Ureter (tissue), 1 donor: ENCODE data around the gene CRBN. TPM values are rescaled to one million over a fixed set of nuclear protein-coding genes. Genes with fewer than 3 reads are reported as not detected.

Experiments used
- DNase-seq: peaks from one replicate; pipeline ENCODE4 v3.0.0-alpha.2; 2020; ENCODE audit warnings: low spot score
- total RNA-seq: library from RNA; stranded (reverse); gene quantifications from one replicate; pipeline ENCODE4 v1.2.4, GENCODE V29; 2023
- donor health status: DM: yes; HTN: yes; CAD: no.

The CRBN gene
- total RNA-seq, 1 donor from 2014 or later: 51.9 TPM

GRCh38 chr3:3172627-3173026, 6.9 kb downstream of the CRBN start:
- DNase-seq: no peak

GRCh38 chr3:3170998-3171397, 8.5 kb downstream of the CRBN start:
- no peak for DNase-seq

- no peak for DNase-seq
Measured at GRCh38 chr3:3165650-3166049, 13.8 kb downstream of the CRBN start.

- no peak for DNase-seq
Measured at GRCh38 chr3:3165241-3165640, 14.2 kb downstream of the CRBN start.

DNA sequence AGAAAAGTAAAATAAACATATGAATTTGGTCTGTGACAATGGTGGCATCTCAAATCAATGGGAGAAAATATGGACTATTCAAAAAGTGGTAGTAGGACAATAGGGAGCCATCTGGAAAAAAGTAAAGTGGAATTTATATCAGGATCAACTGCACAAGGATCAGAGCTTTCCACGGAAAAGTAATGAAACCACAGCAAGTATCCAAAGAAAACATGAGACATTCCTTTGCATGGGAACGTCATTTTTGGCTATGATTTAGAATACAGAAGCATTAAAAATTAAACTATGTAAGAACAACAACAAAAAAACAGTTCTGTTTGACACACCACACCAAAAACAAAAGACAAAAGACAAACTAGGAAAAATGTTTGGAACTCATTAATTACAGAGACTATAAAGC, 18.7 kb downstream of the CRBN start:
- no peak for DNase-seq

DNA sequence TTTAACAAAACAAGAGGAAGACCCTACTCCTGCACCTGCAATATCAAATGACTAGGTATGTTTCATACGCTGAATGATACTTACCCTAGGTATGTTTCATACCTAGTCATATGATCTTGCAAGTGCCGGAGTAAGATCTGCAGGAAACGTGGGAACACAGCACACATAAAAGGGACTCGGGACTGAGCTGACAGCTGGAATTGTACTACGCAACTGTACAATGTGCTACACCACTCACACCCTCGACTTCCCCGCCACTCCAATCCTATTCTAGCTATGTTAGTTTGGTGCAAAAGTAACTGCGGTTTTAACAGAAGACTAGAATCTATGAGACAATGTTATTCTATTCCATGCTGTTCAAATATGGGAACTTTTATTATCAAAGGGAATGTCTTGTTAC, 22.0 kb downstream of the CRBN start:
- no peak for DNase-seq

DNA sequence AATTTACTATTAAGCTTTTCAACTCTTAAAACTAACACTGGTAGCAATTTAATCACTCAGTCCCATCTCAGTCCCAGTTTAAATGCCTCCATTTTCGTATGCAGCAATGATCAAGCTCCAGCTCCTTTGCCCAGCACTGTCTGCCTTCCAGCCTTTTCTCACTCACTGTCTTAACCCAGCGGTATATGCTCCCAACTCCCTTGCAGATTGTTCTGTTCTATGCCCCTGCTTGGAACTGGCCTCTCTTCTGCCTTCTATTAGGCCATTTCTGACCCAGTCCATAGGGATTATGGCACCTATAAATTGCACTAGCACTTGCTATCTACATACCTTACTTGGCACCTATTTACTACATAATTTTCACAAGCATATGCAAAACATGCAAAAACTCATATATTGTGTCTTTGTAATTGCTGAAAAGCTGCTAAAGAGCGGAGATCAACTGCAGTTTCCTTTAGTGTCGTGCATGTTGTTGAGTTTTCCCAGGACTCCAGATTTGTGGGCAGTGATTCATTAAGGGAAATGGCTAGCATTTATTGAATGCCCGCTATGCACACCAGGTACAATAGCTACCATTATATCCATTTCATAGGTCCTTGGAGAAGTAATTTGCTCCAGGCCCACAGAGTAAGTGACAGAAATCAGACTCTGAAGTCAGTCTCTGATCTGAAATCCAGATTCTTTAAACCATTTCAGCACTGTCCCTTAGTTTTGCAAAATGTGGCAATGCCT, 24.4 kb downstream of the CRBN start:
- no peak for DNase-seq

GRCh38 chr3:3151513-3151912, 28.0 kb downstream of the CRBN start:
- DNase-seq: no peak

DNA sequence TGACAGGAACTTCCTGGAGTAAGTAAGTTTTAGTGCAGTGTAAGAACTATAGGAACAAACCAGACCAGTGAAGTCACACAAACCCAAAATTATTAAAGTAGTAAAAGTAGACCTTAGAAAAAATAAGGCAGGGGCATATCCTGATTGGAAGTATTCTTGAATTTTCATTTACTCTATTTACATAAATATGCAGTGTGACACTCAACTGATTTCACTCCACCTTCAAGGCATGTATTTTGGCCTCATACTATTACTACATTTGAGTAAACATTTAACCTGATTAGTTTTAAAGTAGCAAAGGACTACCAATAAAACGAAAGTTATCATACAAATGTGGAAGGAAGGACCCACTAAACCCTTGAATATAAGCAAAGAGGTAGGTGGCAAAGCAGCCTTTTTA, 29.9 kb downstream of the CRBN start:
- DNase-seq: no peak

DNA sequence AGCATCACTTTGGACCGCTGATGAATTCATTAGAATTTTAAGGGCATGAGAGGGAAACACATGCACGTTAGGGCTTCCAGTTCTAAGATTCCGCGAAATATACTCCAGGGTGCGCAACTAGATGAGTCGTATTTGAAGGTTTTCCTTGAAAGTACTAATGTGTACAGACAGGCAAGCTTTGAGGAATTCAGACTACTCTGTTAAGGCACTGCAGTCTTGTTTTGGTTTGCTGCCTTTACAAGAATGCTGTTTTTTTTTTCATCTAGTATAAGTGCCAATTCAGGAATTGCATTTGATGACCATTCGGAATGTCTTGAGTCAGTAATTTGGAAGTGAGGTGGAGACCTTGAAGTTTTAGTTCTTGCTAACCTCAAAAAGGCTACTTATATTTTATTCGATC, 33.7 kb downstream of the CRBN start:
- DNase-seq: no peak

DNA sequence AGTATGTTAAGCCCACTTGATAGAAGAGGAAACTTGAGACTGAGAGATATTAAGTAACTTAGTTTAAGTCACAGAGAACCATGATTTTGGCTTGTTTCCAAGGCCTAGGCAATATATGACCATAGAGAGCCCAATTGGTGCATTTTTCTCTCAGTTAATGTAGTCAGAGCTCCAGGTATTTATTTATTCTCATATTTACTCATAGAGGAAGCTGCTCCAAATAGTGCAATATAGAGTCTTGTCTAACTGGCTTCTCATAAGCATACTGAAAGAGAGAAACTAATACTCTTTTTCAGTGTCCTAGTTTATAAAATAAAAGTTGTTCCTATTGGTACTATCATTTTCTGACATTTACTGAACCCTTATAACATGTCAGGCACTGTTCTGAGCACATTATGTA, 37.6 kb downstream of the CRBN start:
- no peak for DNase-seq

- no peak for DNase-seq
Measured at GRCh38 chr3:3137526-3137925, 42.0 kb downstream of the CRBN start.

GRCh38 chr3:3134750-3135448, 44.6 kb downstream of the CRBN start:
- no peak for DNase-seq

GRCh38 chr3:3133500-3133899, 46.0 kb downstream of the CRBN start:
- DNase-seq: no peak

- DNase-seq: no peak
Measured at GRCh38 chr3:3129579-3129978, 49.9 kb downstream of the CRBN start.

DNA sequence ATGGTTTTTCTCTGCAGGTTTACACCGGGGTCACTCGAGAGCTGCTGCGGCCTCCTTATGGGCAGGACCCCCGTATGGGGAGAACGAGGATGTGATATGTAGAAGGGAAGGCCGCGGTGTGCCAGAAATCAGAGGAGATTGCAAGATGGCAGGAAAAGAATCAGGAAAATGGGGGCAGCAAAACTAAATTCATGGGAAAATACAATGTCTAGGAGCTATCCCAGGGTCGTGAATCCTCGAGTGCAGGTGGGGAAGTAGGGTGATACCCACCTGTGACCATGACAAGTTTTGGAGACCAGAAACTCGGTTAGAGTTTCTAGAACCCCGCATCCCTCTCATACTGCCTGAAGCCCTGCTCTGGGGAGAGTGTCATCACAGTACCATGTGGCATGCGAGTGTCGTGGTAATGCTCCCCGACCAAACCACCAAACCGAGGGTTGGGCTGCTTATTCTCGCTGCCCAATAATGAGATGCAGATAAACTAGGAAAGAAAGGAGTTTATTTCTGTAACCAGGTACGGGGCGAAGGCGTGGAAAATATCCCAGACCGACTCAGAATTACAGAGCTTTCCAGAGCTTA, 52.0 kb downstream of the CRBN start:
- DNase-seq: no peak

DNA sequence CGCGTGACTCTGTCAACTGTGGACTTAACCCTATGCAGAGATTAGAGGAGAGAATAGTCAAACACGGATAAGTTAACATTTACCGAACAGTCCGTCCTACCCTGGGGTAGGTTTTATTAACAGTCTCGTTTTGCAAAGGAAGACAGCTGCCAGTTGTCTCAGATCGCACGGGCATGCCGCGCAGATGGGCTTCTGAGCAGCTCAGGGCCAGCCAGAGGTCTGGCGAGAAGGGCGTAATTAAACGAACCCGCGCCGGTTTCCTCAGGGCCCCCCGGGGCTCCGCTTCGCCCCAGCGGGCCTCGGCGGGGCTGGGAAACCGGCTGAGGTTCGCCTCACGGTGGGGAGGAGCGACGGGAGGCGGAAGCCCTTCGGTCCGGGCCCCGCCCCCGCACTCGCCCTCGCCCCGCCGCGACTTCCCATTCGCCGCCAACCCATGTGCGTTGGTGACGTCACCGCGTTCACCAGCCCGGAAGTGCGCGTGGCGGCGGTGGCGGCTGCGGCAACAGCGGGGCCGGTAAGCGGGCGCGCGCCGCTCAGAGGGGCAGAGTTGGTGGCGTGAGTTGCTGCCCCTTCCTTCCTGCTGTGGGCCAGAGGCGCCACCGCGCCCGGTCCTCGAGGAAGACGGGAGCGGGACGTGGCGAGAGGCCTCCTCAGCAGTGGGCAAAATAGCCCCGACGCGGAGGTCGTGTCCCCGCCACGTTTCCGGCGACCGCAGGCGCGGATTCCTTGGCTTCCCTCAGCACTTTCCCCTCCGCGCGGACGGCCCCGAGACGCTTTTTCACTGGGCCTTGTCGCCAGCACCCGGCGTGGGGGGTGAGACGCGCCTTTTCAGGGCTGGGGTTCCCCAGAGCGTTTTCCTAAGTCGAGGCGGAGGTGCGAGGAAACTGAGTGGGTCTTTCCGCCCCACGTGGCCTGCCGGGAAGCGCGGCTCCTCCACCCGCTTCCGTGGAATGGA, 52.7 kb downstream of the CRBN start, which contains the start of gene TRNT1:
TSS of gene TRNT1 (plus strand) at position 464 of the 955 bp plus-strand sequence. CDS start 2,101 bp downstream, outside the sequence.
- peak; percentile 96 for DNase-seq

DNA sequence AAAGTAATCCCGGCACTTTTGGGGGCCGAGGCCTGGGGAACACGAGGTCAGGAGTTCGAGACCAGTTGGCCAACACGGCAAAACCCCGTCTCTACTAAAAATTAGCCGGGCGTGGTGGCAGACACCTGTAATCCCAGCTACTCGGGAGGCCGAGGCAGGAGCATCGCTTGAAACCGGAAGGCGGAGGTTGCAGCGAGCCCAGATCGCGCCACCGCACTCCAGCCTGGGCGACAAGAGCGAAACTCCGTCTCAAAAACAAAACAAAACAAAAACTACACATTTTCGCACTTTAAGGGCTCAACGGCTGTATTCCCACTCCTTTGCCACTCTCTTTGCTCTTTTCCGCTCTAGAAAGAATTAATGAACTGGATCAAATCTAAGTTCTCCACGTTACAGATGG, 53.5 kb downstream of the CRBN start:
- no peak for DNase-seq

DNA sequence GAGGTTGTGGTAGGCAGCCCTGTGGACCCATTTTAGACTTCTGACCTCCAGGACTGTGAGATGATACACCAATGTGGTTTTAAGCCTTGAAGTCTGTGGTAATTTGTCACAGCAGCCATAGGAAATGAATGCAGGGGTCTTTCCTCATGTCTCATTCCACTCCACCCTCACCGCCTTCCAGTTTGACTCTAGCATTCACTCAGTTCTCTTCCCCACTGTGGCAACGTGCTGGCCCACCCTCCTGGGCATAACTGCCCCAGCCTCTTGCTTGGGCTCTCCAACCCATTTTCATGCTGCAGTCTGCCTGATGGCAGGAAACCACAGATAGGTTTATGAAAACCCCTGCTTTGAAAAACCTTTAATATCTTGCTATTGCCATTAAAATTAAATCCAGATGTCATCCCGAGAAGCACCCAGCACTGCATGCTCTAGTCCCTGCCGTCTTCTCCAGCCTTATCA, 60.1 kb downstream of the CRBN start:
- no peak for DNase-seq

- DNase-seq: no peak
Measured at GRCh38 chr3:3117651-3118050, 61.8 kb downstream of the CRBN start.

- DNase-seq: no peak
Measured at GRCh38 chr3:3113042-3113709, 66.3 kb downstream of the CRBN start.
